SK-N-SH (cell line): Measurements from ENCODE around the gene RIN3. TPM values are rescaled to one million over a fixed set of nuclear protein-coding genes. Genes with fewer than 3 reads are reported as not detected.

Experiments used
- CTCF ChIA-PET: fragments of 300-600, 350-600 bp; formaldehyde crosslinking; extraction: SDS; loops from one replicate; lab custom pipeline; 2021; lab: Yijun Ruan, JAX
- POLR2A ChIA-PET: fragments of 350-600 bp; sonication (Branson Sonifier 250); formaldehyde crosslinking; extraction: SDS; loops from one replicate; lab custom pipeline; 2020; ENCODE audit warnings: antibody characterized with exemption, inconsistent platforms; lab: Yijun Ruan, JAX
- DNase-seq: peaks from one replicate; pipeline ENCODE4 v3.0.0; 2012
- H2AFZ ChIP-seq: fragments of 200-600 bp; sonication (generic); 2 replicates; pipeline ENCODE4 v1.8.1; 2016; ENCODE audit warnings: antibody characterized with exemption, mild to moderate bottlenecking, low read depth
- H3F3A ChIP-seq: fragments of 200-600 bp; sonication (generic); replicated peaks from 2 replicates; pipeline ENCODE3; 2016; ENCODE audit warnings: antibody characterized with exemption, mild to moderate bottlenecking; ENCODE audit not compliant: insufficient read depth
- H3K27ac ChIP-seq, 2 experiments: fragments of 200-500 bp in 1 of 2; fragments of 200-600 bp in 1 of 2; sonication (Bioruptor generic) in 1 of 2; sonication (generic), shearing (Covaris generic) in 1 of 2; 2 replicates each; pipeline versions ENCODE4 v1.5.1 to v1.6.1; 2014 to 2016; ENCODE audit warnings: low read depth in 2 of 2, inconsistent platforms in 1 of 2, low read length in 1 of 2, mild to moderate bottlenecking in 1 of 2, mixed read lengths in 1 of 2
- H3K27me3 ChIP-seq: fragments of 200-600 bp; sonication (generic), shearing (Covaris generic); 2 replicates; pipeline ENCODE4 v1.6.1; 2016; ENCODE audit warnings: mixed run types; ENCODE audit not compliant: insufficient read depth
- H3K36me3 ChIP-seq, 2 experiments: fragments of 200-500 bp in 1 of 2; fragments of 200-600 bp in 1 of 2; sonication (Bioruptor generic) in 1 of 2; sonication (generic) in 1 of 2; replicated peaks in 1 of 2; 2 replicates each; pipeline versions ENCODE3 to v1.5.1; 2014 to 2016; ENCODE audit warnings: low read length in 1 of 2, mild to moderate bottlenecking in 1 of 2; ENCODE audit not compliant: insufficient read depth in 2 of 2, control insufficient read depth in 1 of 2
- H3K4me1 ChIP-seq, 2 experiments: fragments of 200-500 bp in 1 of 2; fragments of 200-600 bp in 1 of 2; sonication (Bioruptor generic) in 1 of 2; sonication (generic), shearing (Covaris generic) in 1 of 2; 2 replicates each; pipeline versions ENCODE4 v1.5.1 to v1.6.1; 2014 to 2016; ENCODE audit warnings: low read depth in 1 of 2, low read length in 1 of 2, mixed run types in 1 of 2; ENCODE audit not compliant: insufficient read depth in 2 of 2, control insufficient read depth in 1 of 2
- H3K4me2 ChIP-seq: fragments of 200-600 bp; sonication (generic), shearing (Covaris generic); 2 replicates; pipeline ENCODE4 v1.6.1; 2017; ENCODE audit warnings: mixed run types
- H3K4me3 ChIP-seq, 2 experiments: fragments of 200-500 bp in 1 of 2; fragments of 200-600 bp in 1 of 2; sonication (Bioruptor generic) in 1 of 2; sonication (generic), shearing (Covaris generic) in 1 of 2; 2 replicates each; pipeline versions ENCODE4 v1.5.1 to v1.8.1; 2014 to 2016; ENCODE audit warnings: low read depth in 2 of 2, inconsistent platforms in 1 of 2, low read length in 1 of 2, mild to moderate bottlenecking in 1 of 2, mixed read lengths in 1 of 2, moderate library complexity in 1 of 2
- H3K79me2 ChIP-seq: fragments of 200-600 bp; sonication (generic); 2 replicates; pipeline ENCODE4 v1.8.1; 2017; ENCODE audit warnings: mild to moderate bottlenecking; ENCODE audit not compliant: insufficient read depth
- H3K9ac ChIP-seq: fragments of 200-600 bp; sonication (generic); 2 replicates; pipeline ENCODE4 v1.6.1; 2017; ENCODE audit warnings: mixed run types
- H3K9me2 ChIP-seq: fragments of 200-600 bp; sonication (generic); 2 replicates; pipeline ENCODE4 v1.6.1; 2017; ENCODE audit warnings: mixed run types
- H3K9me3 ChIP-seq: fragments of 200-600 bp; sonication (generic); 2 replicates; pipeline ENCODE4 v1.6.1; 2017; ENCODE audit warnings: mixed run types, mild to moderate bottlenecking, moderate library complexity
- H4K20me1 ChIP-seq: fragments of 200-600 bp; sonication (generic); 2 replicates; pipeline ENCODE4 v1.6.1; 2017; ENCODE audit warnings: mild to moderate bottlenecking, mixed run types; ENCODE audit not compliant: insufficient read depth
- CTCF ChIP-seq: fragments of 200-600 bp; sonication (generic); IDR thresholded peaks from 2 replicates; pipeline ENCODE4 v1.6.1; 2017; ENCODE audit warnings: antibody characterized with exemption, mild to moderate bottlenecking, moderate library complexity
- FOSL2 ChIP-seq: IDR thresholded peaks from 2 replicates; pipeline ENCODE4 v1.4.0; 2012; ENCODE audit warnings: low read depth, mild to moderate bottlenecking, moderate library complexity, borderline replicate concordance
- FOXJ3 ChIP-seq: sonication (generic); formaldehyde crosslinking; IDR thresholded peaks from 2 replicates; pipeline ENCODE4 v1.5.1; 2020; ENCODE audit warnings: mild to moderate bottlenecking, missing genetic modification reagents
- MAX ChIP-seq: IDR thresholded peaks from 2 replicates; pipeline ENCODE4 v1.4.0; 2012; ENCODE audit warnings: low read depth
- MEF2A ChIP-seq: IDR thresholded peaks from 2 replicates; pipeline ENCODE4 v1.4.0; 2012; ENCODE audit warnings: low read depth, borderline replicate concordance
- MXI1 ChIP-seq: IDR thresholded peaks from 2 replicates; pipeline ENCODE4 v1.6.1; 2012; ENCODE audit warnings: mild to moderate bottlenecking, low read depth, low read length, improper control_type of control experiment
- NFIC ChIP-seq: IDR thresholded peaks from 2 replicates; pipeline ENCODE4 v1.4.0; 2012; ENCODE audit warnings: borderline replicate concordance
- NRF1 ChIP-seq: IDR thresholded peaks from 2 replicates; pipeline ENCODE4 v1.6.1; 2012; ENCODE audit warnings: low read depth, mild to moderate bottlenecking, low read length
- POLR2AphosphoS5 ChIP-seq: IDR thresholded peaks from 2 replicates; pipeline ENCODE4 v1.6.1; 2012; ENCODE audit warnings: low read depth, low read length
- RFX5 ChIP-seq: IDR thresholded peaks from 2 replicates; pipeline ENCODE4 v1.6.1; 2012; ENCODE audit warnings: mild to moderate bottlenecking, improper control_type of control experiment, low read length
- RXRA ChIP-seq: IDR thresholded peaks from 2 replicates; pipeline ENCODE4 v1.4.0; 2012; ENCODE audit warnings: low read depth, mild to moderate bottlenecking, borderline replicate concordance
- TCF12 ChIP-seq: IDR thresholded peaks from 2 replicates; pipeline ENCODE4 v1.4.0; 2012
- TEAD4 ChIP-seq: IDR thresholded peaks from 2 replicates; pipeline ENCODE4 v1.4.0; 2012; ENCODE audit warnings: mild to moderate bottlenecking, borderline replicate concordance; ENCODE audit not compliant: insufficient read depth
- WGBS: methylation state at CpG from one replicate; pipeline ENCODE4 v1.1.6; 2017; ENCODE audit warnings: low lambda C conversion rate; 5-methylcytosine and 5-hydroxymethylcytosine counted together
- polyA plus RNA-seq, 3 experiments: library from polyadenylated mRNA; depleted of rRNA; stranded (reverse); fragments of >200 nt; gene quantifications; 2 replicates each; pipeline ENCODE4 v1.2.3, GENCODE V29; 2012
- TF ChIP-seq, protein P1 (sequence below): IDR thresholded peaks from 2 replicates; pipeline ENCODE4 v1.6.1; 2012; ENCODE audit warnings: mild to moderate bottlenecking, low read depth, low read length, moderate library complexity
- TF ChIP-seq, protein P2 (sequence below): fragments of 150-350 bp; IDR thresholded peaks from 2 replicates; pipeline ENCODE4 v1.6.1; 2017; ENCODE audit warnings: antibody characterized with exemption, low read length, low read depth, borderline replicate concordance
- TF ChIP-seq, protein P3 (sequence below): IDR thresholded peaks from 2 replicates; pipeline ENCODE4 v1.4.0; 2012; ENCODE audit warnings: low read depth, borderline replicate concordance

The RIN3 gene
- polyA plus RNA-seq, 1 of the 3 experiments (the other 2 are of a cell fraction), result 12.4 TPM

DNA sequence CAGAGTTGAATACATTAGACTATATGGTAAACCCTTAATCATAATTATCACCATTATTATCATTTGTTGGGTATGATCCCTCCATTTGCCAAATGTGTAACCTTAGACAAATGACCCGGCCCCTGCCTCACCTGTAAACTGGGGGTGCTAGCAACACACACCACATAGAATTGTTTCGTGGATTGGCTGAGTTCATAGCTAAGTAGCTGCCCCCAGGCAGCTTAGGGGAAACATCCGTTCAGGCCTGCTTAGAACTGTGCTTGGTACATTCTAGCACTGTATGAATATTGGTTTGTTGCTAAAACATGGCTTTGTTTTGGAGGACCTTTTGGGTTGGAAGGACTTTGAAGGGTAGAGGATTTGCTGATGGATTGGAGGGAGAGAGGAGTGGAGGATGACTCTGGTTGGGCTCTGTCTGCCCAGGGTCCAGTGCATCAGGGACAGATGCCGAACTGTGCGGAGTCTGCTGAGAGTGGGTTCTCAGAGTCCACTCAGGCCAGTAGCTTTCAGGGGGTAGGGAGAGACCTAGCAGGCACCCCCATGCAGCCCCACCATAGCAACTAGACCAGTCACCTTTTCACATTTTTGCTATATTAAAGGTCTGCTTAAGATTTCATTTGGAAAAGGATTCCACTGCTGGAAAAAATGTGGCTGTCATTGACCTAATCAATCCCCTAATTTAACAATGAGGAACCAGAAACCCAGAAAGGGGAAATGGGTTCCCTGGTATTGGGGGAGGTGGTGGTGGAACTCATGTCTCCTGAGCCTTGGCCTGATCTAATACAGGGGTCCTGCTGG, 2.2 kb downstream of the RIN3 start (continued):
- TF ChIP-seq, protein P1, sequence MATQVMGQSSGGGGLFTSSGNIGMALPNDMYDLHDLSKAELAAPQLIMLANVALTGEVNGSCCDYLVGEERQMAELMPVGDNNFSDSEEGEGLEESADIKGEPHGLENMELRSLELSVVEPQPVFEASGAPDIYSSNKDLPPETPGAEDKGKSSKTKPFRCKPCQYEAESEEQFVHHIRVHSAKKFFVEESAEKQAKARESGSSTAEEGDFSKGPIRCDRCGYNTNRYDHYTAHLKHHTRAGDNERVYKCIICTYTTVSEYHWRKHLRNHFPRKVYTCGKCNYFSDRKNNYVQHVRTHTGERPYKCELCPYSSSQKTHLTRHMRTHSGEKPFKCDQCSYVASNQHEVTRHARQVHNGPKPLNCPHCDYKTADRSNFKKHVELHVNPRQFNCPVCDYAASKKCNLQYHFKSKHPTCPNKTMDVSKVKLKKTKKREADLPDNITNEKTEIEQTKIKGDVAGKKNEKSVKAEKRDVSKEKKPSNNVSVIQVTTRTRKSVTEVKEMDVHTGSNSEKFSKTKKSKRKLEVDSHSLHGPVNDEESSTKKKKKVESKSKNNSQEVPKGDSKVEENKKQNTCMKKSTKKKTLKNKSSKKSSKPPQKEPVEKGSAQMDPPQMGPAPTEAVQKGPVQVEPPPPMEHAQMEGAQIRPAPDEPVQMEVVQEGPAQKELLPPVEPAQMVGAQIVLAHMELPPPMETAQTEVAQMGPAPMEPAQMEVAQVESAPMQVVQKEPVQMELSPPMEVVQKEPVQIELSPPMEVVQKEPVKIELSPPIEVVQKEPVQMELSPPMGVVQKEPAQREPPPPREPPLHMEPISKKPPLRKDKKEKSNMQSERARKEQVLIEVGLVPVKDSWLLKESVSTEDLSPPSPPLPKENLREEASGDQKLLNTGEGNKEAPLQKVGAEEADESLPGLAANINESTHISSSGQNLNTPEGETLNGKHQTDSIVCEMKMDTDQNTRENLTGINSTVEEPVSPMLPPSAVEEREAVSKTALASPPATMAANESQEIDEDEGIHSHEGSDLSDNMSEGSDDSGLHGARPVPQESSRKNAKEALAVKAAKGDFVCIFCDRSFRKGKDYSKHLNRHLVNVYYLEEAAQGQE, result no peak
- TF ChIP-seq MXI1 (no peak), NRF1 (no peak), TCF12 (no peak)

DNA sequence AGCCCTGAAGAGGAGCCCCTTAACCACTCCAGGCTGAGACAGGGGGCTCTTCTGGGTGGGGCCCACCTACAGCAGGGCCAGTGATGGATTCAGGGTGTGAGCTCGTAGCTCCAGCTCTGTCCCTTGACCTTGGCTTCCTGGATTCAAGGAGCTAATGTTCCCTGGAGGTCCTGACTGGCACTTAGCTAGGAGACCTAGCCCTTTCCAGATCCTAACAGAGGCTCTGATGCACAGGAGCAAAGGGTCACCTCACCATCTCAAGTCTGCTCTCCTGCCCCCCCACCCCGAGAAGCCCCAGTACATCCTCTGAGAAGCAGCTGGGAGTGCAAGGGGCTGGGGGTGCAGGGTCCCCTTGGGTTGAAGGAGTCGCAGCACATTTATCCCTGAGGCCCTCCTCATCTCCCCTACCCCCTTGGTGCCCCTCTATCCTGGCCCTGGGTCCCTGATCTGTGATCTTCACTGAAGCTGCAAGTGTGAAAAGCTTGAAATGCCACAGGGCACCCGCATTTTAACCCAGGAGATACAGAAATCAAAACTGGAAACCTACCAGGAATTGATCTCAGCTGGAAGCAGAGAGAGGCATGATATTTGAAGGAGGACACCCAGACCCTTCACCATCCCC, 2.9 kb downstream of the RIN3 start:
- H3K27ac ChIP-seq, result no peak overlapping the region
- H3K79me2 ChIP-seq, result peaks cover 84% of the 10 kb centered on the region
- H2AFZ ChIP-seq, result no peak overlapping the region
- CTCF ChIA-PET, result no interaction called here
- H3K9me2 ChIP-seq, result no peaks in the 10 kb centered on the region
- H3F3A ChIP-seq, result peaks cover 10% of the 10 kb centered on the region
- H3K4me2 ChIP-seq, result no peak overlapping the region
- H3K27me3 ChIP-seq, result no peaks in the 10 kb centered on the region
- H3K9ac ChIP-seq, result no peak overlapping the region
- no peaks in the 10 kb centered on the region for H3K9me3 ChIP-seq
- H4K20me1 ChIP-seq, result 0 out of 2 replicates have a peak, but pooled peaks cover 3% of the 10 kb centered on the region
- peaks cover 0 to 8% of the 10 kb centered on the region in 2 experiments; a peak in 1 of 4 replicates for H3K4me1 ChIP-seq
- H3K4me3 ChIP-seq, result no peak overlapping the region
- no peak for DNase-seq
- WGBS, result 51% methylated on average over 3 of the region's 4 CpGs
- no peaks in the 10 kb centered on the region for H3K36me3 ChIP-seq
- POLR2A ChIA-PET, result no interaction called here
- TF ChIP-seq MEF2A, result no peak
- no peak for TF ChIP-seq FOXJ3 (CRISPR knock-in tag)
- TF ChIP-seq RFX5, result no peak
- no peak for TF ChIP-seq MAX
- TF ChIP-seq, protein P2, sequence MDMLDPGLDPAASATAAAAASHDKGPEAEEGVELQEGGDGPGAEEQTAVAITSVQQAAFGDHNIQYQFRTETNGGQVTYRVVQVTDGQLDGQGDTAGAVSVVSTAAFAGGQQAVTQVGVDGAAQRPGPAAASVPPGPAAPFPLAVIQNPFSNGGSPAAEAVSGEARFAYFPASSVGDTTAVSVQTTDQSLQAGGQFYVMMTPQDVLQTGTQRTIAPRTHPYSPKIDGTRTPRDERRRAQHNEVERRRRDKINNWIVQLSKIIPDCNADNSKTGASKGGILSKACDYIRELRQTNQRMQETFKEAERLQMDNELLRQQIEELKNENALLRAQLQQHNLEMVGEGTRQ, result no peak
- TF ChIP-seq NFIC, result no peak
- no peak for TF ChIP-seq TEAD4
- TF ChIP-seq, protein P3, sequence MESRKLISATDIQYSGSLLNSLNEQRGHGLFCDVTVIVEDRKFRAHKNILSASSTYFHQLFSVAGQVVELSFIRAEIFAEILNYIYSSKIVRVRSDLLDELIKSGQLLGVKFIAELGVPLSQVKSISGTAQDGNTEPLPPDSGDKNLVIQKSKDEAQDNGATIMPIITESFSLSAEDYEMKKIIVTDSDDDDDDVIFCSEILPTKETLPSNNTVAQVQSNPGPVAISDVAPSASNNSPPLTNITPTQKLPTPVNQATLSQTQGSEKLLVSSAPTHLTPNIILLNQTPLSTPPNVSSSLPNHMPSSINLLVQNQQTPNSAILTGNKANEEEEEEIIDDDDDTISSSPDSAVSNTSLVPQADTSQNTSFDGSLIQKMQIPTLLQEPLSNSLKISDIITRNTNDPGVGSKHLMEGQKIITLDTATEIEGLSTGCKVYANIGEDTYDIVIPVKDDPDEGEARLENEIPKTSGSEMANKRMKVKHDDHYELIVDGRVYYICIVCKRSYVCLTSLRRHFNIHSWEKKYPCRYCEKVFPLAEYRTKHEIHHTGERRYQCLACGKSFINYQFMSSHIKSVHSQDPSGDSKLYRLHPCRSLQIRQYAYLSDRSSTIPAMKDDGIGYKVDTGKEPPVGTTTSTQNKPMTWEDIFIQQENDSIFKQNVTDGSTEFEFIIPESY, result no peak
- TF ChIP-seq CTCF, result no peak
- TF ChIP-seq NRF1, result no peak
- TF ChIP-seq POLR2AphosphoS5, result no peak
- no peak for TF ChIP-seq RXRA
- TF ChIP-seq FOSL2, result no peak
- TF ChIP-seq, all 33 proteins: peak for 0
